ENCODE data around the gene TNRC6C.

- no peak for TF ChIP-seq NFATC3 (IDR thresholded peaks at IDR 0.05)
- TF ChIP-seq MITF (IDR thresholded peaks at IDR 0.05): no peak
- TF ChIP-seq ZNF239 (CRISPR knock-in tag; IDR thresholded peaks at IDR 0.05): no peak
- TF ChIP-seq, protein P1, sequence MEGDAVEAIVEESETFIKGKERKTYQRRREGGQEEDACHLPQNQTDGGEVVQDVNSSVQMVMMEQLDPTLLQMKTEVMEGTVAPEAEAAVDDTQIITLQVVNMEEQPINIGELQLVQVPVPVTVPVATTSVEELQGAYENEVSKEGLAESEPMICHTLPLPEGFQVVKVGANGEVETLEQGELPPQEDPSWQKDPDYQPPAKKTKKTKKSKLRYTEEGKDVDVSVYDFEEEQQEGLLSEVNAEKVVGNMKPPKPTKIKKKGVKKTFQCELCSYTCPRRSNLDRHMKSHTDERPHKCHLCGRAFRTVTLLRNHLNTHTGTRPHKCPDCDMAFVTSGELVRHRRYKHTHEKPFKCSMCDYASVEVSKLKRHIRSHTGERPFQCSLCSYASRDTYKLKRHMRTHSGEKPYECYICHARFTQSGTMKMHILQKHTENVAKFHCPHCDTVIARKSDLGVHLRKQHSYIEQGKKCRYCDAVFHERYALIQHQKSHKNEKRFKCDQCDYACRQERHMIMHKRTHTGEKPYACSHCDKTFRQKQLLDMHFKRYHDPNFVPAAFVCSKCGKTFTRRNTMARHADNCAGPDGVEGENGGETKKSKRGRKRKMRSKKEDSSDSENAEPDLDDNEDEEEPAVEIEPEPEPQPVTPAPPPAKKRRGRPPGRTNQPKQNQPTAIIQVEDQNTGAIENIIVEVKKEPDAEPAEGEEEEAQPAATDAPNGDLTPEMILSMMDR (IDR thresholded peaks at IDR 0.05 in 2 of 3, conservative IDR thresholded peaks at IDR 0.05 in 1 of 3; ENCODE audit: insufficient read depth in 2 of 3, low read depth in 1 of 3, low read length in 3 of 3): no peak
Measured at GRCh38 chr17:78092794-78093324, 134.4 kb downstream of the TNRC6C start.
